Measurements from ENCODE around the gene KRT3. TPM values are rescaled to one million over a fixed set of nuclear protein-coding genes. Genes with fewer than 3 reads are reported as not detected.

Gene KRT3
- polyA plus RNA-seq, 3 donors: not detected

DNA sequence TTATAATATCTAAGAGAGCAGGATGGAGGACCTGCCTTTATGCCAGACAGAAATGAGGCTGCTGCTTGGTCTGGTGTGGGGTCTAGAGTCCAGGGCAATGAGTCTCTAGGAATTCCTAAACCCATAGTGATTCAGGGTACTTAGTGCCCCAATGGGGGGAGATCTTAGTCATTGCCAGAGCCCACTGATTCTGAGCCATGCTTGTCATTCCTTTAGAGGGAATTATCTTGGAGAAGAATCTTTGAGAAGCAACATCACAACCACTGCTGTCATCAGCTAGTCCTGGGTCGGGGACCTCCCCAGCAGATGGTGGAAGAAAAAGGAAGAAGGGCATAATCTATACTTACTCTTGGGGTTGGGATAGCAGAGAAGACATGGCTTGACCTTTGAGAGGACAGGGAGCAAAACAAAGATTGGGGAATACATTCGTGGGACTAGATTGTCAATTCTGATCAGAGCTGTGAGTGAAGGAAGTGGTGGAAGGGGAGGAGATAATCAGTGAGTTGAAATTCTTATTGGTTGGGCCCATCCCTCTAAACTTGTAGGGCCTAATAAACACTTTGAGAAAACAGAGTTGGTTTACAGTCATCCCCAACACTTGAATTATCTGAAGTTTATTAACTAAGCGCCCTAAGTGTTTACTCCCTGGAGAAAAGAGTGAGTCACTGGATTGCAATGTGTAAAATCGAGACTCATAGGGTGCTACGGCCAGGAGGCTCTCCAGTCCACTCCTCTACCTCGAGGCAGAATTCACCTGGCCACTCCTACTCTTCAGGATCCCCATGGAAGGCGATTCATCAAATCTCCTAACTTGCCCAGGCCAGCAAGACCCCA lies 3.0 kb upstream of the KRT3 start:
- Histone ChIP-seq H2AFZ (ENCODE audit: insufficient read depth, low read depth, low read length, poor library complexity, severe bottlenecking) (no peak overlapping the region), H4K20me1 (ENCODE audit: insufficient read depth, low read length) (no peaks in the 10 kb centered on the region), H3K27me3 (ENCODE audit: control insufficient read depth in 2 of 2, insufficient read depth in 2 of 2, low read length in 2 of 2) (no peaks in the 10 kb centered on the region), H3K36me3 (replicated peaks in 1 of 2; ENCODE audit: control insufficient read depth in 1 of 2, insufficient read depth in 2 of 2, low read length in 2 of 2) (no peaks in the 10 kb centered on the region), H3K4me1 (ENCODE audit: control insufficient read depth in 1 of 2, insufficient read depth in 2 of 2, low read length in 2 of 2) (no peaks in the 10 kb centered on the region), H3K4me3 (replicated peaks in 1 of 3; ENCODE audit: low read depth in 2 of 3, low read length in 3 of 3) (no peak overlapping the region), H3K9ac (ENCODE audit: insufficient read depth, low read length, poor library complexity, severe bottlenecking) (no peak overlapping the region), H3K4me2 (replicated peaks; ENCODE audit: extremely low read depth, low read length, poor library complexity, severe bottlenecking) (no peak overlapping the region), H3K9me3 (replicated peaks in 1 of 2; ENCODE audit: control insufficient read depth in 1 of 2, insufficient read depth in 1 of 2, low read length in 2 of 2) (no peaks in the 10 kb centered on the region), H3K79me2 (ENCODE audit: insufficient read depth, low read length) (no peaks in the 10 kb centered on the region), H3K27ac (ENCODE audit: low read depth in 1 of 2, low read length in 2 of 2) (no peak overlapping the region)
- no peaks in the 10 kb centered on the region for H3K36me3 Mint-ChIP-seq
- TF ChIP-seq CTCF (IDR thresholded peaks at IDR 0.05): no peak
- no peak for DNase-seq
- intact Hi-C loops (cut with micrococcal nuclease): no loop called here
- WGBS (ENCODE audit: insufficient coverage): 92% methylated on average over 2 of the region's 7 CpGs
- no peaks in the 10 kb centered on the region for H3K4me1 Mint-ChIP-seq
- no peak overlapping the region for H3K4me3 Mint-ChIP-seq
- peaks cover 7 to 9% (median 9%) of the 10 kb centered on the region in 3 donors for H3K27me3 Mint-ChIP-seq (ENCODE audit: low read depth in 3 of 3)
- H3K9me3 Mint-ChIP-seq: peaks cover 0 to 2% (median 0%) of the 10 kb centered on the region in 7 donors
- no peak overlapping the region for H3K27ac Mint-ChIP-seq

DNA sequence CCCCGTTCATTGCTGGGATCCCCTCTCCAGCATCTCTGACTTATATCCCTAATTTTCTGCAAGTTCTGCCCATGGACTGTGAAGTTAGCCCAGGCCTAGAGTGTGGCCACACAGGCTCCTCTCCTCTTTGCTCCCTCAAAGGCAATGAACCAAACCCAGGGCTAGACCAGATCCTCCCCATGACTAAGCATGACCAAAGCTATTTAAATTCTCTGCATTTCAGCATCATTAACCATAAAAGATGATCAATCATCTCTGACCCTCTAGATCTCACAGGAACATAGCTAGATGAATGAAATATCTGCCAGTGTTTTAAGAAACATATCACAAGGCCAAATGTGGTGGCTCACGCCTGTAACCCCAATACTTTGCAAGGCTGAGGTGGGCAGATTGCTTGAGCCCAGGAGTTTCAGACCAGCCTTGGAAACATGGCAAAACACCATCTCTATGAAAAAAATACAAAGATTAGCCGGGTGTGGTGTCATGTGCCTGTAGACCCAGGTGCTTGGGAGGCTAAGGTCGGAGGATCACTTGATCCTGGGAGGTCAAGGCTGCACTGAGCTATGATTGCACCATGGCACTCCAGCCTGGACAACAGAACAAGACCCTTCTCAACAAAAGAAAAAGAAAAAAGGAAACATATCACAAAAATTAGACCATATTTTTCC lies 2.2 kb upstream of the KRT3 start:
- Histone ChIP-seq H4K20me1 (ENCODE audit: insufficient read depth, low read length) (no peaks in the 10 kb centered on the region), H3K4me2 (replicated peaks; ENCODE audit: extremely low read depth, low read length, poor library complexity, severe bottlenecking) (no peak overlapping the region), H3K9me3 (replicated peaks in 1 of 2; ENCODE audit: control insufficient read depth in 1 of 2, insufficient read depth in 1 of 2, low read length in 2 of 2) (no peaks in the 10 kb centered on the region), H3K27ac (ENCODE audit: low read depth in 1 of 2, low read length in 2 of 2) (no peak overlapping the region), H3K36me3 (replicated peaks in 1 of 2; ENCODE audit: control insufficient read depth in 1 of 2, insufficient read depth in 2 of 2, low read length in 2 of 2) (no peaks in the 10 kb centered on the region), H3K9ac (ENCODE audit: insufficient read depth, low read length, poor library complexity, severe bottlenecking) (no peak overlapping the region), H2AFZ (ENCODE audit: insufficient read depth, low read depth, low read length, poor library complexity, severe bottlenecking) (no peak overlapping the region), H3K4me1 (ENCODE audit: control insufficient read depth in 1 of 2, insufficient read depth in 2 of 2, low read length in 2 of 2) (no peaks in the 10 kb centered on the region), H3K4me3 (replicated peaks in 1 of 3; ENCODE audit: low read depth in 2 of 3, low read length in 3 of 3) (no peak overlapping the region), H3K79me2 (ENCODE audit: insufficient read depth, low read length) (no peaks in the 10 kb centered on the region), H3K27me3 (ENCODE audit: control insufficient read depth in 2 of 2, insufficient read depth in 2 of 2, low read length in 2 of 2) (no peaks in the 10 kb centered on the region)
- WGBS (ENCODE audit: insufficient coverage): 100% methylated on average over 2 of the region's 4 CpGs
- H3K4me1 Mint-ChIP-seq: no peaks in the 10 kb centered on the region
- TF ChIP-seq CTCF (IDR thresholded peaks at IDR 0.05): no peak
- no peak overlapping the region for H3K4me3 Mint-ChIP-seq
- intact Hi-C loops (cut with micrococcal nuclease): no loop called here
- no peak overlapping the region for H3K27ac Mint-ChIP-seq
- peaks cover 5 to 9% (median 8%) of the 10 kb centered on the region in 3 donors for H3K27me3 Mint-ChIP-seq (ENCODE audit: low read depth in 3 of 3)
- no peaks in the 10 kb centered on the region for H3K36me3 Mint-ChIP-seq
- DNase-seq: no peak
- H3K9me3 Mint-ChIP-seq: peaks cover 0 to 2% (median 0%) of the 10 kb centered on the region in 7 donors
